IMR-90 (cell line): ENCODE data around the gene ATXN1. TPM values are rescaled to one million over a fixed set of nuclear protein-coding genes. Genes with fewer than 3 reads are reported as not detected.

ENCODE experiments used
- ATAC-seq: fragments of 200-7000 bp; cut with Tn5 transposase; 2 replicates; pipeline ENCODE4 v1.9.1; 2020; ENCODE audit warnings: low read depth, mild to moderate bottlenecking, moderate library complexity
- BruUV-seq: library from RNA; stranded (reverse); fragments of 400-500 nt; replicated peaks from 2 replicates; lab custom pipeline; 2021; lab: Mats Ljungman, UMichigan
- CTCF ChIA-PET: fragments of 300-600 bp; formaldehyde crosslinking; extraction: SDS; loops from one replicate; lab custom pipeline; 2021; ENCODE audit warnings: antibody characterized with exemption; lab: Yijun Ruan, JAX
- POLR2A ChIA-PET: fragments of 300-600 bp; sonication (Branson Sonifier 250); formaldehyde crosslinking; loops from one replicate; lab custom pipeline; 2022; ENCODE audit warnings: antibody characterized with exemption; ENCODE audit not compliant: unreplicated experiment; lab: Charles Lee
- DNase-seq: peaks from one replicate; pipeline ENCODE4 v3.0.0; 2013
- H2AFZ ChIP-seq: replicated peaks from 2 replicates; pipeline ENCODE3; 2013; ENCODE audit warnings: low read length, mild to moderate bottlenecking; ENCODE audit not compliant: poor library complexity
- H2AK5ac ChIP-seq: 2 replicates; pipeline ENCODE4 v1.6.1; 2013; ENCODE audit warnings: low read depth, low read length, inconsistent platforms
- H2AK9ac ChIP-seq: replicated peaks from 2 replicates; pipeline ENCODE3; 2013; ENCODE audit warnings: mild to moderate bottlenecking, low read depth, low read length, moderate library complexity; ENCODE audit not compliant: poor library complexity
- H2BK120ac ChIP-seq: 2 replicates; pipeline ENCODE4 v1.6.1; 2013; ENCODE audit warnings: low read depth, low read length, inconsistent platforms
- H2BK15ac ChIP-seq: 3 replicates; pipeline ENCODE4 v1.6.1; 2013; ENCODE audit warnings: low read depth, low read length, inconsistent platforms
- H2BK20ac ChIP-seq: 2 replicates; pipeline ENCODE4 v1.6.1; 2013; ENCODE audit warnings: low read depth, mild to moderate bottlenecking, inconsistent platforms, low read length, moderate library complexity
- H2BK5ac ChIP-seq: 2 replicates; pipeline ENCODE4 v1.6.1; 2013; ENCODE audit warnings: mild to moderate bottlenecking, low read depth, low read length, inconsistent platforms; ENCODE audit not compliant: poor library complexity, severe bottlenecking
- H3K14ac ChIP-seq: replicated peaks from 2 replicates; pipeline ENCODE4 v1.6.1; 2013; ENCODE audit warnings: low read depth, low read length, inconsistent platforms
- H3K18ac ChIP-seq: 2 replicates; pipeline ENCODE4 v1.6.1; 2013; ENCODE audit warnings: low read depth, low read length, control low read depth
- H3K23ac ChIP-seq: 2 replicates; pipeline ENCODE4 v1.6.1; 2013; ENCODE audit warnings: low read depth, low read length, inconsistent platforms
- H3K27ac ChIP-seq: 2 replicates; pipeline ENCODE4 v1.5.1; 2013; ENCODE audit warnings: mild to moderate bottlenecking, control low read depth, low read length; ENCODE audit not compliant: insufficient read depth
- H3K27me3 ChIP-seq: 2 replicates; pipeline ENCODE4 v1.6.1; 2013; ENCODE audit warnings: low read length; ENCODE audit not compliant: control insufficient read depth, insufficient read depth
- H3K36me3 ChIP-seq: 2 replicates; pipeline ENCODE4 v1.6.1; 2013; ENCODE audit warnings: low read length, mixed read lengths; ENCODE audit not compliant: control insufficient read depth, insufficient read depth
- H3K4ac ChIP-seq: 2 replicates; pipeline ENCODE4 v1.6.1; 2013; ENCODE audit warnings: low read depth, low read length, inconsistent platforms
- H3K4me1 ChIP-seq: 2 replicates; pipeline ENCODE4 v1.6.1; 2013; ENCODE audit warnings: low read length, mixed read lengths; ENCODE audit not compliant: control insufficient read depth, insufficient read depth
- H3K4me2 ChIP-seq: 2 replicates; pipeline ENCODE4 v1.6.1; 2013; ENCODE audit warnings: low read depth, mild to moderate bottlenecking, control low read depth, low read length, moderate library complexity
- H3K4me3 ChIP-seq: 2 replicates; pipeline ENCODE4 v1.5.1; 2013; ENCODE audit warnings: low read depth, mild to moderate bottlenecking, control low read depth, low read length, moderate library complexity; ENCODE audit not compliant: insufficient read depth
- H3K56ac ChIP-seq: 2 replicates; pipeline ENCODE4 v1.6.1; 2013; ENCODE audit warnings: low read length, inconsistent platforms; ENCODE audit not compliant: insufficient read depth; ENCODE audit errors: extremely low read depth
- H3K79me1 ChIP-seq, 2 experiments: 2 replicates each; pipeline ENCODE4 v1.6.1; 2013; ENCODE audit warnings: low read length in 2 of 2, inconsistent platforms in 1 of 2, low read depth in 1 of 2
- H3K9ac ChIP-seq: 2 replicates; pipeline ENCODE4 v1.6.1; 2013; ENCODE audit warnings: low read depth, low read length, control low read depth
- H3K9me1 ChIP-seq: 2 replicates; pipeline ENCODE4 v1.6.1; 2013; ENCODE audit warnings: low read length, inconsistent platforms; ENCODE audit not compliant: insufficient read depth
- H3K9me3 ChIP-seq: 2 replicates; pipeline ENCODE4 v1.6.1; 2013; ENCODE audit warnings: low read length; ENCODE audit not compliant: control insufficient read depth, insufficient read depth
- H4K20me1 ChIP-seq: 2 replicates; pipeline ENCODE4 v1.6.1; 2013; ENCODE audit warnings: low read length, inconsistent platforms; ENCODE audit not compliant: insufficient read depth
- H4K5ac ChIP-seq: 2 replicates; pipeline ENCODE4 v1.6.1; 2013; ENCODE audit warnings: mild to moderate bottlenecking, low read depth, low read length, control low read depth
- H4K8ac ChIP-seq, 2 experiments: 2 replicates each; pipeline ENCODE4 v1.6.1; 2013; ENCODE audit warnings: low read depth in 2 of 2, low read length in 2 of 2, control low read depth in 1 of 2, inconsistent platforms in 1 of 2
- H4K91ac ChIP-seq: 2 replicates; pipeline ENCODE4 v1.6.1; 2013; ENCODE audit warnings: low read depth, low read length, inconsistent platforms; ENCODE audit not compliant: insufficient read depth
- MAFK ChIP-seq: IDR thresholded peaks from 2 replicates; pipeline ENCODE4 v1.6.1; 2012; ENCODE audit warnings: low read depth, low read length, improper control_type of control experiment
- RFX5 ChIP-seq: IDR thresholded peaks from 2 replicates; pipeline ENCODE4 v1.8.0; 2012; ENCODE audit warnings: low read depth, mild to moderate bottlenecking, low read length, moderate library complexity
- USF2 ChIP-seq: fragments of 150-350 bp; IDR thresholded peaks from 2 replicates; pipeline ENCODE4 v1.6.1; 2017; ENCODE audit warnings: mild to moderate bottlenecking, antibody characterized with exemption, low read length, low read depth
- WGBS, 2 experiments: methylation state at CpG; one replicate each; pipeline versions ENCODE4 v1.1.5 to v1.1.7; 2013; ENCODE audit warnings: missing lambda C conversion rate in 2 of 2; ENCODE audit not compliant: insufficient read length in 1 of 2; ENCODE audit errors: extremely low coverage in 2 of 2; 5-methylcytosine and 5-hydroxymethylcytosine counted together
- dilution Hi-C: fragments of 300-500 bp; cut with HindIII; formaldehyde crosslinking; loops from one replicate; pipeline ENCODE4 v1.14.3; 2018; ENCODE audit warnings: low sequenced_read_pairs; ENCODE audit not compliant: unreplicated experiment
- in situ Hi-C: fragments of 300-500 bp; cut with MboI; formaldehyde crosslinking; loops from 3 replicates; pipeline ENCODE4 v1.14.3; 2019; ENCODE audit warnings: low sequenced_read_pairs, inconsistent platforms, mixed read lengths
- intact Hi-C: fragments of 100-400 bp; cut with micrococcal nuclease; formaldehyde crosslinking; loops from 2 replicates; pipeline ENCODE4 v1.10.0; 2022
- polyA plus RNA-seq, 3 experiments: library from polyadenylated mRNA; depleted of rRNA; stranded (reverse); fragments of >200 nt; gene quantifications; 2 replicates each; pipeline ENCODE4 v1.2.3, GENCODE V29; 2012; ENCODE audit warnings: low replicate concordance in 1 of 3
- total RNA-seq: library from RNA; depleted of rRNA; stranded (reverse); fragments of >200 nt; gene quantifications from 2 replicates; pipeline ENCODE4 v1.2.3, GENCODE V29; 2012

Gene ATXN1
- total and polyA plus RNA-seq, 2 of the 4 experiments (the other 2 are of a cell fraction), result 7.3 to 11.1 TPM

DNA sequence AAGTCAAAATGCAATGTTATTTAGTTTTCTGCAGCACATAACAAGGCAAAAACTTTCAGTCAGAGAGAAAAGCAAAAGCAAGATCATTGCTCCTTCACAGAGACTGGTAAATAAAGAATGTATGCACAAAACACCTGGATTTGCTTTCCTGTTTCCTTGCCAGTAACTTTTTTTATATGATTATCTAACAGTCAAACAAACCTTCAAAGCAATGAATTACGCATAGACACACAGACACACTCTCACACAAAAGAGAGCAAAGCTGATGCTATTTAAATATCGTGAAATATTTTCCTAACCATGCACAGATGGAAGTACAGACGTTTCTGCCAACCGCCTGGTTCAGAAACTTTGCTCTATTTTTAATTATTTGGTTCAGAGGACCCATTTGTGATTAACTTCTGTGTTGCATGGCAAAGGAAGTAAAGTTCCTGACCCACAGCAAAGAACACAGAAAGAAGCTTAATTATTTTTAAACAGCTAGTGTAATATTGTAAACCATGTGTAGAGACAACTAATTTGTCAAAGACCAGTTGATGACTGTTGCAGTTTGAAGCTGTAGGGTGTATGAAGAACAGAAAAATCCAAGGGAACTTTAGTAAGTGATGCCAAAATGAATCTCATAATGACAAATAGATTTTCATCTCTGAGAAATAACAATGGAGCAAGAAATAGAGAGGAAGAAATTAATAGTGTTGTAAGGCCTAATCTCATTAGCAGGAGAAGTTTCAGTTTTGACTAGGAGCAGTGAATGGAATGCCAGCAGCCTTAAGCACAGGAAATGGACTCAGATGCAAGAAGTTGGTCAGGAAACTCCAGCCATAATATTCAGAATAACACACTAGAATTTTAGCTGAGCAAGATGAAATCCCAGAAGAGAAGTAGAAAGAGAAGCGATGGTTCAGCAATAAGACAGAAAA lies 24.1 kb downstream of the ATXN1 start:
- H3K4ac ChIP-seq, result no peak overlapping the region
- no peaks in the 10 kb centered on the region for H3K27me3 ChIP-seq
- no peaks in the 10 kb centered on the region for H3K9me3 ChIP-seq
- H3K4me3 ChIP-seq, result no peak overlapping the region
- H2BK120ac ChIP-seq, result no peak overlapping the region
- no peak overlapping the region for H3K27ac ChIP-seq
- DNase-seq (peak; percentile 61), ATAC-seq (no peak)
- no peak for TF ChIP-seq USF2
- no peak for TF ChIP-seq RFX5
- peak; percentile 35; the same call in 1 of the 2 replicates for TF ChIP-seq MAFK
- no peak overlapping the region for H2AK9ac ChIP-seq
- H3K56ac ChIP-seq, result no peak overlapping the region
- H2BK15ac ChIP-seq, result no peak overlapping the region
- no peak overlapping the region for H4K91ac ChIP-seq
- no peak overlapping the region for H2BK20ac ChIP-seq
- H3K23ac ChIP-seq, result 0 out of 2 replicates have a peak overlapping the region, but pooled peaks have one; percentile 42
- peak overlapping the region; percentile 35 for H2BK5ac ChIP-seq
- peak overlapping the region; percentile 37; the same call in 1 of the 2 replicates for H3K4me2 ChIP-seq
- no peak overlapping the region for H2AFZ ChIP-seq
- H3K4me1 ChIP-seq, result peaks cover 13% of the 10 kb centered on the region
- peaks cover 29 to 40% of the 10 kb centered on the region in 2 experiments; a peak in 3 of 4 replicates for H3K79me1 ChIP-seq
- H3K18ac ChIP-seq, result no peak overlapping the region
- H3K36me3 ChIP-seq, result peaks cover 10% of the 10 kb centered on the region
- H3K9ac ChIP-seq, result no peak overlapping the region; the same call in 1 of the 2 replicates
- no CpG with 5 or more reads among the region's 5 CpGs for WGBS, 2 experiments
- ChIA-PET CTCF (interaction anchor here (0.7 kb wide), 1 partner anchor 11 kb away, joined by 3 read pairs; no protein-coding TSS in a partner anchor), POLR2A (no interaction called here)
- H2AK5ac ChIP-seq, result no peak overlapping the region
- in situ Hi-C loops (no loop called here), intact Hi-C loops (loop anchor here (1.0 kb wide), 1 partner anchor 8 kb away; no protein-coding TSS in a partner anchor), dilution Hi-C loops (no loop called here)
- BruUV-seq, result no TSS peak
- H3K9me1 ChIP-seq, result peaks cover 10% of the 10 kb centered on the region
- no peak overlapping the region for H4K8ac ChIP-seq
- H4K5ac ChIP-seq, result no peak overlapping the region
- H4K20me1 ChIP-seq, result peaks cover 9% of the 10 kb centered on the region
- no peak overlapping the region for H3K14ac ChIP-seq
